ENCODE results near the gene HIP1.

- TF ChIP-seq CTCF (IDR thresholded peaks at IDR 0.05) (no peak), REST (IDR thresholded peaks at IDR 0.05; ENCODE audit: insufficient read depth in 1 of 2, low read depth in 2 of 2, low read length in 1 of 2) (no peak)
Measured at GRCh38 chr7:75669579-75669978, 69.2 kb downstream of the HIP1 start.
